ENCODE results near the gene APBA2. TPM values are rescaled to one million over a fixed set of nuclear protein-coding genes. Genes with fewer than 3 reads are reported as not detected.

The APBA2 gene
- total RNA-seq, 2 donors from 2014 or later, result 0.47 to 0.48 TPM

GRCh38 chr15:29064731-29065130, 179.0 kb downstream of the APBA2 start:
- no peaks in the 10 kb centered on the region for H3K27me3 ChIP-seq
- DNase-seq (ENCODE audit: low spot score), result no peak
- no peak overlapping the region for H3K4me3 ChIP-seq
- no peak for TF ChIP-seq CTCF (IDR thresholded peaks at IDR 0.05)
- no peaks in the 10 kb centered on the region for H3K36me3 ChIP-seq
- no peaks in the 10 kb centered on the region for H3K9me3 ChIP-seq
- H3K27ac ChIP-seq, result no peak overlapping the region
- no peaks in the 10 kb centered on the region for H3K4me1 ChIP-seq

DNA sequence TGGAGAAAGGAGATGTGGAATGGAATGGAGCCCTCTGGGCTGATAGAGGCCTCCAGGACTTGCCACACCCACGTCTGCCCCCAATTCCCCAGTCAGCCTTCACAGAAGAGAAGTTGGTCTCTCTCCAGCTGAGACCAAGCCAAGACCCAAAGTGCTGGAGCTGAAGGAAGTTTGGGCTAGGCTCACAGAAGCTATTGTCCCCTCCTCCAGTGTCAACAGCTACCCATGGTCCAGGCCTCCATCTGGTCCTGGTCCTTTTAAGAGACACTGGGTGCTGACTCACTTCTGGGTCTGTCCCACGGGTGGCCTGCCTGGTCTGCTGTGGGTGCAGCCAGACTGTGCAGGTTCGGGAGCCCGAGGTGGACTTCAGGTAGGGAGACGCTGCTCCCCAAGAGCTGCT, 179.8 kb downstream of the APBA2 start:
- Histone ChIP-seq H3K36me3 (no peaks in the 10 kb centered on the region), H3K27me3 (no peaks in the 10 kb centered on the region), H3K4me3 (no peak overlapping the region), H3K27ac (no peak overlapping the region), H3K4me1 (no peaks in the 10 kb centered on the region), H3K9me3 (no peaks in the 10 kb centered on the region)
- no peak for TF ChIP-seq CTCF (IDR thresholded peaks at IDR 0.05)
- no peak for DNase-seq (ENCODE audit: low spot score)

- H3K27me3 ChIP-seq, result no peaks in the 10 kb centered on the region
- no peak for TF ChIP-seq CTCF (IDR thresholded peaks at IDR 0.05)
- no peaks in the 10 kb centered on the region for H3K9me3 ChIP-seq
- no peak overlapping the region for H3K27ac ChIP-seq
- H3K4me3 ChIP-seq, result no peak overlapping the region
- DNase-seq (ENCODE audit: low spot score), result no peak
- no peaks in the 10 kb centered on the region for H3K4me1 ChIP-seq
- H3K36me3 ChIP-seq, result no peaks in the 10 kb centered on the region
These were observed 180.5 kb downstream of the APBA2 start for GRCh38 chr15:29066310-29066709.

GRCh38 chr15:29066838-29067237, 181.1 kb downstream of the APBA2 start:
- H3K9me3 ChIP-seq, result no peaks in the 10 kb centered on the region
- no peaks in the 10 kb centered on the region for H3K27me3 ChIP-seq
- no peak overlapping the region for H3K27ac ChIP-seq
- H3K4me3 ChIP-seq, result no peak overlapping the region
- H3K4me1 ChIP-seq, result no peaks in the 10 kb centered on the region
- no peaks in the 10 kb centered on the region for H3K36me3 ChIP-seq
- no peak for TF ChIP-seq CTCF (IDR thresholded peaks at IDR 0.05)
- DNase-seq (ENCODE audit: low spot score), result no peak

DNA sequence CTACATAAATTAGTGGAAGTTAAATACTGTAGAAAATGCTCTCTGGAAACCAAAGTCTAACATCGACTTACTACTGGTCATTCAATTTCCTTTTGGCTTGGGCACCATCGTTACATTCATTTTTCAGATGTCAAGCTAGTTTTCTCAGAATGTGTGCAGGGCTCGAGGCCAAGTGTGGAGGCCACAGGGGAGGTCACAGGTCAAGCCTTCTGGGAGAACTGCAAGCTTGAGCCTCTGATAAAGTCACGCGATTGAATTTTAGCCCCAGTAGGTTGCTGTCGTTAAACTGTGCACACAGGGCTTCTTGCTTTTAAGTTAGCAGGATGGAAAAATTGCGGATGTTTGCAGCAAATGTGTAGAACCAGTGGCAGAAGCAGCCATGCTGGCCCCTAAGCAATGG, 182.2 kb downstream of the APBA2 start:
- Histone ChIP-seq H3K4me1 (no peaks in the 10 kb centered on the region), H3K36me3 (no peaks in the 10 kb centered on the region), H3K27me3 (no peaks in the 10 kb centered on the region), H3K4me3 (no peak overlapping the region), H3K27ac (no peak overlapping the region), H3K9me3 (no peaks in the 10 kb centered on the region)
- TF ChIP-seq CTCF (IDR thresholded peaks at IDR 0.05), result no peak
- DNase-seq (ENCODE audit: low spot score), result no peak

GRCh38 chr15:29070471-29071231, 184.9 kb downstream of the APBA2 start:
- Histone ChIP-seq H3K36me3 (no peaks in the 10 kb centered on the region), H3K4me3 (no peak overlapping the region), H3K27ac (no peak overlapping the region), H3K4me1 (no peaks in the 10 kb centered on the region), H3K27me3 (no peaks in the 10 kb centered on the region), H3K9me3 (no peaks in the 10 kb centered on the region)
- TF ChIP-seq CTCF (IDR thresholded peaks at IDR 0.05), result no peak
- no peak for DNase-seq (ENCODE audit: low spot score)

All from right atrium auricular region (tissue), 2 donors.